HepG2 (cell line): ENCODE data around the gene MYH9. TPM values are rescaled to one million over a fixed set of nuclear protein-coding genes. Genes with fewer than 3 reads are reported as not detected.

ENCODE experiments used
- ARNT2 ChIP-seq: sonication (generic); formaldehyde crosslinking; IDR thresholded peaks from 2 replicates; pipeline ENCODE4 v1.8.0; 2022; ENCODE audit warnings: mild to moderate bottlenecking, low read depth, missing genetic modification reagents, moderate library complexity
- HIVEP1 ChIP-seq: sonication (generic); formaldehyde crosslinking; IDR thresholded peaks from 2 replicates; pipeline ENCODE4 v1.4.0; 2020; ENCODE audit warnings: mild to moderate bottlenecking, missing genetic modification reagents
- NR2F6 ChIP-seq, 2 experiments: IDR thresholded peaks; 2 replicates each; pipeline ENCODE4 v1.6.1; 2016; ENCODE audit warnings: antibody characterized with exemption in 1 of 2, mild to moderate bottlenecking in 1 of 2
- TOE1 ChIP-seq: sonication (generic); formaldehyde crosslinking; IDR thresholded peaks from 2 replicates; pipeline ENCODE4 v1.4.0; 2020; ENCODE audit warnings: mild to moderate bottlenecking, missing genetic modification reagents
- ZNF562 ChIP-seq: sonication (generic); formaldehyde crosslinking; IDR thresholded peaks from 2 replicates; pipeline ENCODE4 v1.8.0; 2022; ENCODE audit warnings: missing genetic modification reagents, borderline replicate concordance
- polyA plus RNA-seq, 8 experiments: library from polyadenylated mRNA; depleted of rRNA in 3 of 8; stranded (reverse) in 7 of 8; unstranded in 1 of 8; fragments of >200 nt; fragmentation: Illumina TruSeq in 4 of 8; extraction: Trizol in 4 of 8; gene quantifications; 2 replicates each; pipeline versions ENCODE4 v1.2.1 to v1.2.3, GENCODE V29; 2011 to 2016; ENCODE audit warnings: low read depth in 4 of 8, missing spikeins in 1 of 8, mixed read lengths in 1 of 8; ENCODE audit not compliant: insufficient read depth in 1 of 8
- total RNA-seq, 5 experiments: library from RNA; depleted of rRNA; stranded (reverse); fragments of >200 nt; fragmentation: Illumina TruSeq; extraction: Trizol; gene quantifications; 2 replicates each; pipeline ENCODE4 v1.2.3, GENCODE V29; 2016; ENCODE audit warnings: low read depth in 1 of 5
- TF ChIP-seq, protein P1 (sequence below): sonication (generic); formaldehyde crosslinking; IDR thresholded peaks from 2 replicates; pipeline ENCODE4 v1.5.1; 2020; ENCODE audit warnings: mild to moderate bottlenecking, missing genetic modification reagents, borderline replicate concordance
- TF ChIP-seq, protein P2 (sequence below): sonication (generic); formaldehyde crosslinking; IDR thresholded peaks from 2 replicates; pipeline ENCODE4 v1.4.0; 2020; ENCODE audit warnings: missing genetic modification reagents
- TF ChIP-seq, protein P3 (sequence below): sonication (generic); formaldehyde crosslinking; IDR thresholded peaks from 2 replicates; pipeline ENCODE4 v1.8.1; 2023; ENCODE audit warnings: missing genetic modification reagents, inconsistent platforms, borderline replicate concordance
- TF ChIP-seq, protein P4 (sequence below): sonication (generic); formaldehyde crosslinking; IDR thresholded peaks from 2 replicates; pipeline ENCODE4 v1.5.0; 2020; ENCODE audit warnings: mild to moderate bottlenecking, missing genetic modification reagents
- TF ChIP-seq, protein P5 (sequence below): sonication (generic); formaldehyde crosslinking; IDR thresholded peaks from 2 replicates; pipeline ENCODE4 v1.5.0; 2020; ENCODE audit warnings: missing genetic modification reagents
- TF ChIP-seq, protein P6 (sequence below): sonication (generic); formaldehyde crosslinking; IDR thresholded peaks from 2 replicates; pipeline ENCODE4 v1.4.0; 2020; ENCODE audit warnings: missing genetic modification reagents, mild to moderate bottlenecking, borderline replicate concordance

Gene MYH9
- total and polyA plus RNA-seq, 2 of the 13 experiments (the other 11 are each of a cell fraction or from before 2014, with no cell fraction given) = 50.7 to 98.5 TPM

DNA sequence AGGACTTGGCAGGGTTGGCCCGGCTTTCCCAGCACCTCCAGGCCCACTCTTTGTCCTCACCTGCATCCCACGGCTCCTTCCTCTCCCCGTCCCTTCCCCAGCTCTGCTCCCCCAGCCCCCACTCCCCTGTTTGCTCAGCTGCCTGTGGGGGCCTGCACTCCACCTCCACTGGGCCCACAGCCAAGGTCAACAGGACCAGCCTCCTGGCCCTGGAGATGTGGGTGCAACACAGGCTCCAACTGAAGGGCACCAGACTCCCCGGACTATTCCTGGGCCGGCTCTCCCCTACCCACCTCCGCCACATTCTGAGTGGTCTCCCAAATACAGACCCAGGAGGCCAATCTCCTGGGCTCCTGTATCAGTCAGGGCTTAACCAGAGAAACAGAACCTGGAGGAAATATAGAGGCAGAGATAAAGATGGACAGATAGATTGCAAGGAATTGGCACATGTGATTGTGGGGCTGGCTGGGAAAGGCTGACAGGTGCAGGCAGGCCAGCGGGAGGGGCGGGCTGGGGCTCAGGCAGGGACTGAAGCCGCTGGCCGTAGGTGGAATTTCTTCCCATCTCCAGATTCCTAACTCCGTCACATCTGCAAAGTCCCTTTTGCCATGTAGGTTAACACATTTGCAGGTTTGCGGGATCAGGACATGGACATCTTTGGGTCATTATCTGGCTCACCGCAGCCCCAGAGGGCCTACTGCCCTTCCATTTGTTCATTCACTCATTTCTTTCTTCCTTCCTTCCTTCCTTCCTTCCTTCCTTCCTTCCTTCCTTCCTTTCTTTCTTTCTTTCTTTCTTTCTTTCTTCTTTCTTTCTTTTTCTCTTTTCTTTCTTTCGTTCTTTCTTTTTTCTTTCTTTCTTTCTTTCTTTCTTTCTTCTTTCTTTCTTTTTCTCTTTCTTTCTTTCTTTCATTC lies 45.8 kb upstream of the MYH9 start (continued):
- TF ChIP-seq, protein P1, sequence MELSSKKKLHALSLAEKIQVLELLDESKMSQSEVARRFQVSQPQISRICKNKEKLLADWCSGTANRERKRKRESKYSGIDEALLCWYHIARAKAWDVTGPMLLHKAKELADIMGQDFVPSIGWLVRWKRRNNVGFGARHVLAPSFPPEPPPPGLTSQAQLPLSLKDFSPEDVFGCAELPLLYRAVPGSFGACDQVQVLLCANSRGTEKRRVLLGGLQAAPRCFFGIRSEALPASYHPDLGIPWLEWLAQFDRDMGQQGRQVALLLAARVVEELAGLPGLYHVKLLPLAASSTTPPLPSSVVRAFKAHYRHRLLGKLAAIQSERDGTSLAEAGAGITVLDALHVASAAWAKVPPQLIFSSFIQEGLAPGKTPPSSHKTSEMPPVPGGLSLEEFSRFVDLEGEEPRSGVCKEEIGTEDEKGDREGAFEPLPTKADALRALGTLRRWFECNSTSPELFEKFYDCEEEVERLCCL (CRISPR knock-in tag) = 0 out of 2 replicates have a peak, but pooled peaks have one; percentile 39
- TF ChIP-seq ARNT2 (CRISPR knock-in tag) (no peak; the same call in 1 of the 2 replicates), NR2F6 (IDR thresholded peaks at IDR 0.05) (peak; percentile 79), NR2F6 (CRISPR knock-in tag; IDR thresholded peaks at IDR 0.05) (peak; percentile 91), TOE1 (CRISPR knock-in tag) (no peak), HIVEP1 (CRISPR knock-in tag) (peak; percentile 62; the same call in 1 of the 2 replicates), ZNF562 (CRISPR knock-in tag) (no peak)
- TF ChIP-seq, protein P2, sequence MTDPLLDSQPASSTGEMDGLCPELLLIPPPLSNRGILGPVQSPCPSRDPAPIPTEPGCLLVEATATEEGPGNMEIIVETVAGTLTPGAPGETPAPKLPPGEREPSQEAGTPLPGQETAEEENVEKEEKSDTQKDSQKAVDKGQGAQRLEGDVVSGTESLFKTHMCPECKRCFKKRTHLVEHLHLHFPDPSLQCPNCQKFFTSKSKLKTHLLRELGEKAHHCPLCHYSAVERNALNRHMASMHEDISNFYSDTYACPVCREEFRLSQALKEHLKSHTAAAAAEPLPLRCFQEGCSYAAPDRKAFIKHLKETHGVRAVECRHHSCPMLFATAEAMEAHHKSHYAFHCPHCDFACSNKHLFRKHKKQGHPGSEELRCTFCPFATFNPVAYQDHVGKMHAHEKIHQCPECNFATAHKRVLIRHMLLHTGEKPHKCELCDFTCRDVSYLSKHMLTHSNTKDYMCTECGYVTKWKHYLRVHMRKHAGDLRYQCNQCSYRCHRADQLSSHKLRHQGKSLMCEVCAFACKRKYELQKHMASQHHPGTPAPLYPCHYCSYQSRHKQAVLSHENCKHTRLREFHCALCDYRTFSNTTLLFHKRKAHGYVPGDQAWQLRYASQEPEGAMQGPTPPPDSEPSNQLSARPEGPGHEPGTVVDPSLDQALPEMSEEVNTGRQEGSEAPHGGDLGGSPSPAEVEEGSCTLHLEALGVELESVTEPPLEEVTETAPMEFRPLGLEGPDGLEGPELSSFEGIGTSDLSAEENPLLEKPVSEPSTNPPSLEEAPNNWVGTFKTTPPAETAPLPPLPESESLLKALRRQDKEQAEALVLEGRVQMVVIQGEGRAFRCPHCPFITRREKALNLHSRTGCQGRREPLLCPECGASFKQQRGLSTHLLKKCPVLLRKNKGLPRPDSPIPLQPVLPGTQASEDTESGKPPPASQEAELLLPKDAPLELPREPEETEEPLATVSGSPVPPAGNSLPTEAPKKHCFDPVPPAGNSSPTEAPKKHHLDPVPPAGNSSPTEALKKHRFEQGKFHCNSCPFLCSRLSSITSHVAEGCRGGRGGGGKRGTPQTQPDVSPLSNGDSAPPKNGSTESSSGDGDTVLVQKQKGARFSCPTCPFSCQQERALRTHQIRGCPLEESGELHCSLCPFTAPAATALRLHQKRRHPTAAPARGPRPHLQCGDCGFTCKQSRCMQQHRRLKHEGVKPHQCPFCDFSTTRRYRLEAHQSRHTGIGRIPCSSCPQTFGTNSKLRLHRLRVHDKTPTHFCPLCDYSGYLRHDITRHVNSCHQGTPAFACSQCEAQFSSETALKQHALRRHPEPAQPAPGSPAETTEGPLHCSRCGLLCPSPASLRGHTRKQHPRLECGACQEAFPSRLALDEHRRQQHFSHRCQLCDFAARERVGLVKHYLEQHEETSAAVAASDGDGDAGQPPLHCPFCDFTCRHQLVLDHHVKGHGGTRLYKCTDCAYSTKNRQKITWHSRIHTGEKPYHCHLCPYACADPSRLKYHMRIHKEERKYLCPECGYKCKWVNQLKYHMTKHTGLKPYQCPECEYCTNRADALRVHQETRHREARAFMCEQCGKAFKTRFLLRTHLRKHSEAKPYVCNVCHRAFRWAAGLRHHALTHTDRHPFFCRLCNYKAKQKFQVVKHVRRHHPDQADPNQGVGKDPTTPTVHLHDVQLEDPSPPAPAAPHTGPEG = no peak
- TF ChIP-seq, protein P3, sequence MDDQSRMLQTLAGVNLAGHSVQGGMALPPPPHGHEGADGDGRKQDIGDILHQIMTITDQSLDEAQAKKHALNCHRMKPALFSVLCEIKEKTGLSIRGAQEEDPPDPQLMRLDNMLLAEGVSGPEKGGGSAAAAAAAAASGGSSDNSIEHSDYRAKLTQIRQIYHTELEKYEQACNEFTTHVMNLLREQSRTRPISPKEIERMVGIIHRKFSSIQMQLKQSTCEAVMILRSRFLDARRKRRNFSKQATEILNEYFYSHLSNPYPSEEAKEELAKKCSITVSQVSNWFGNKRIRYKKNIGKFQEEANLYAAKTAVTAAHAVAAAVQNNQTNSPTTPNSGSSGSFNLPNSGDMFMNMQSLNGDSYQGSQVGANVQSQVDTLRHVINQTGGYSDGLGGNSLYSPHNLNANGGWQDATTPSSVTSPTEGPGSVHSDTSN (CRISPR knock-in tag) = no peak
- TF ChIP-seq, protein P4, sequence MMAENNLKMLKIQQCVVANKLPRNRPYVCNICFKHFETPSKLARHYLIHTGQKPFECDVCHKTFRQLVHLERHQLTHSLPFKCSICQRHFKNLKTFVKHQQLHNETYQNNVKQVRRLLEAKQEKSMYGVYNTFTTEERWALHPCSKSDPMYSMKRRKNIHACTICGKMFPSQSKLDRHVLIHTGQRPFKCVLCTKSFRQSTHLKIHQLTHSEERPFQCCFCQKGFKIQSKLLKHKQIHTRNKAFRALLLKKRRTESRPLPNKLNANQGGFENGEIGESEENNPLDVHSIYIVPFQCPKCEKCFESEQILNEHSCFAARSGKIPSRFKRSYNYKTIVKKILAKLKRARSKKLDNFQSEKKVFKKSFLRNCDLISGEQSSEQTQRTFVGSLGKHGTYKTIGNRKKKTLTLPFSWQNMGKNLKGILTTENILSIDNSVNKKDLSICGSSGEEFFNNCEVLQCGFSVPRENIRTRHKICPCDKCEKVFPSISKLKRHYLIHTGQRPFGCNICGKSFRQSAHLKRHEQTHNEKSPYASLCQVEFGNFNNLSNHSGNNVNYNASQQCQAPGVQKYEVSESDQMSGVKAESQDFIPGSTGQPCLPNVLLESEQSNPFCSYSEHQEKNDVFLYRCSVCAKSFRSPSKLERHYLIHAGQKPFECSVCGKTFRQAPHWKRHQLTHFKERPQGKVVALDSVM = peak; percentile 61; the same call in 1 of the 2 replicates
- TF ChIP-seq, protein P5, sequence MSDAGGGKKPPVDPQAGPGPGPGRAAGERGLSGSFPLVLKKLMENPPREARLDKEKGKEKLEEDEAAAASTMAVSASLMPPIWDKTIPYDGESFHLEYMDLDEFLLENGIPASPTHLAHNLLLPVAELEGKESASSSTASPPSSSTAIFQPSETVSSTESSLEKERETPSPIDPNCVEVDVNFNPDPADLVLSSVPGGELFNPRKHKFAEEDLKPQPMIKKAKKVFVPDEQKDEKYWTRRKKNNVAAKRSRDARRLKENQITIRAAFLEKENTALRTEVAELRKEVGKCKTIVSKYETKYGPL (CRISPR knock-in tag) = no peak
- TF ChIP-seq, protein P6, sequence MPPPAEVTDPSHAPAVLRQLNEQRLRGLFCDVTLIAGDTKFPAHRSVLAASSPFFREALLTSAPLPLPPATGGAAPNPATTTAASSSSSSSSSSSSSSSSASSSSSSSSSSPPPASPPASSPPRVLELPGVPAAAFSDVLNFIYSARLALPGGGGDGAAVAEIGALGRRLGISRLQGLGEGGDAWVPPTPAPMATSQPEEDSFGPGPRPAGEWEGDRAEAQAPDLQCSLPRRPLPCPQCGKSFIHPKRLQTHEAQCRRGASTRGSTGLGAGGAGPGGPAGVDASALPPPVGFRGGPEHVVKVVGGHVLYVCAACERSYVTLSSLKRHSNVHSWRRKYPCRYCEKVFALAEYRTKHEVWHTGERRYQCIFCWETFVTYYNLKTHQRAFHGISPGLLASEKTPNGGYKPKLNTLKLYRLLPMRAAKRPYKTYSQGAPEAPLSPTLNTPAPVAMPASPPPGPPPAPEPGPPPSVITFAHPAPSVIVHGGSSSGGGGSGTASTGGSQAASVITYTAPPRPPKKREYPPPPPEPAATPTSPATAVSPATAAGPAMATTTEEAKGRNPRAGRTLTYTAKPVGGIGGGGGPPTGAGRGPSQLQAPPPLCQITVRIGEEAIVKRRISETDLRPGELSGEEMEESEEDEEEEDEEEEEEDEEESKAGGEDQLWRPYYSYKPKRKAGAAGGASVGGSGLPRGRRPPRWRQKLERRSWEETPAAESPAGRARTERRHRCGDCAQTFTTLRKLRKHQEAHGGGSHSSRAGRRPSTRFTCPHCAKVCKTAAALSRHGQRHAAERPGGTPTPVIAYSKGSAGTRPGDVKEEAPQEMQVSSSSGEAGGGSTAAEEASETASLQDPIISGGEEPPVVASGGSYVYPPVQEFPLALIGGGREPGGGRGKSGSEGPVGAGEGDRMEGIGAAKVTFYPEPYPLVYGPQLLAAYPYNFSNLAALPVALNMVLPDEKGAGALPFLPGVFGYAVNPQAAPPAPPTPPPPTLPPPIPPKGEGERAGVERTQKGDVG (CRISPR knock-in tag) = peak; percentile 67; the same call in 1 of the 2 replicates
